DOHH2 (cell line): ENCODE data around the gene CTNS.

Experiments used
- CTCF ChIP-seq: fragments of 200-600 bp; sonication (generic); IDR thresholded peaks from one replicate; pipeline ENCODE4 v1.5.1; 2014; ENCODE audit warnings: antibody characterized with exemption, mild to moderate bottlenecking, low read depth, low read length; ENCODE audit not compliant: poor library complexity, severe bottlenecking
- EZH2phosphoT487 ChIP-seq: fragments of 200-600 bp; sonication (generic); IDR thresholded peaks from 2 replicates; pipeline ENCODE4 v1.6.1; 2017; ENCODE audit warnings: borderline replicate concordance, mild to moderate bottlenecking, antibody characterized with exemption, low read length, moderate library complexity, mixed read lengths

DNA sequence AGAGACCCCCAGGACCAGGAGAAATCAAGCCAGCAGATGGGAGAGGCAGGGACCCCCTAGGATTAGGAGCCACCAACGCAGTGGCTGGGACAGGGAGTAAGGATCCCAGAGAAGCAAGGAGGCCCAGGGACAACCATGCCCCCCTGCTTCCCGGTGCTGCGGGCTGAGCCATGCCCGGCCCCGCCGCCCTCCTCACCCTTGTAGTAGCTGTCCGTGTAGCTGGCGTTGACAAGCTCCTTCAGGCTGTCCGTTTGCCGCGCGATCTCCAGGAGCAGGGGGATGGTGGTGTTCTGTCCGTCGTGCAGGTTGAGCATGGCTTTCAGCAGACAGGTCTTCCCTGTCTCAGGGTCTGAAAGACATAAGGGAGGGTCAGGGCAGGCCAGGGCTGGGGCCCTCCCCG is 45.8 kb upstream of the CTNS start:
- TF ChIP-seq CTCF (no peak), EZH2phosphoT487 (no peak)
